ENCODE results near the gene NTRK2.

DNA sequence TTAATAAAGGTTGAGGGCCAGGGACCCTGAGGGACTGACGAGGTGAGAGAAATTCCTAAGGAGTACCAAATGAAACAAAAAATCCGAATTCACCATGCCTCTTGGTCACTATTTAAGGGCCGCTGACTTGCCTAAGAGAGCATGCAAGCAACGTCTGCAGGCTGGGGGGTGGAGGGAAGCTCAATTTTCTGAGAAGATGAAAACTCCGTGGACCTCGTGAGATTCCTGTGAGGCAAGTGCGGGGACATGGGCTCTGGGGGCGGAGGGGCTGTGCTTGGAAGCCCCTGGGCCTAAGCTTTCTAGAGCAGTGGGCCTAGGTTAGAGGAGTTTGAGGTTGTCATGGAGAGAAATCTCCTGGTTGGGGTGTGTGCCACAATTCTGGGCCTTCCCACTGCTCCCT, 27.5 kb downstream of the NTRK2 start:
- TF ChIP-seq, protein P1, sequence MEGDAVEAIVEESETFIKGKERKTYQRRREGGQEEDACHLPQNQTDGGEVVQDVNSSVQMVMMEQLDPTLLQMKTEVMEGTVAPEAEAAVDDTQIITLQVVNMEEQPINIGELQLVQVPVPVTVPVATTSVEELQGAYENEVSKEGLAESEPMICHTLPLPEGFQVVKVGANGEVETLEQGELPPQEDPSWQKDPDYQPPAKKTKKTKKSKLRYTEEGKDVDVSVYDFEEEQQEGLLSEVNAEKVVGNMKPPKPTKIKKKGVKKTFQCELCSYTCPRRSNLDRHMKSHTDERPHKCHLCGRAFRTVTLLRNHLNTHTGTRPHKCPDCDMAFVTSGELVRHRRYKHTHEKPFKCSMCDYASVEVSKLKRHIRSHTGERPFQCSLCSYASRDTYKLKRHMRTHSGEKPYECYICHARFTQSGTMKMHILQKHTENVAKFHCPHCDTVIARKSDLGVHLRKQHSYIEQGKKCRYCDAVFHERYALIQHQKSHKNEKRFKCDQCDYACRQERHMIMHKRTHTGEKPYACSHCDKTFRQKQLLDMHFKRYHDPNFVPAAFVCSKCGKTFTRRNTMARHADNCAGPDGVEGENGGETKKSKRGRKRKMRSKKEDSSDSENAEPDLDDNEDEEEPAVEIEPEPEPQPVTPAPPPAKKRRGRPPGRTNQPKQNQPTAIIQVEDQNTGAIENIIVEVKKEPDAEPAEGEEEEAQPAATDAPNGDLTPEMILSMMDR (IDR thresholded peaks at IDR 0.05 in 2 of 3, conservative IDR thresholded peaks at IDR 0.05 in 1 of 3; ENCODE audit: borderline replicate concordance in 1 of 3, insufficient read depth in 1 of 3, low read depth in 2 of 3, low read length in 2 of 3): no peak
- TF ChIP-seq, protein P2, sequence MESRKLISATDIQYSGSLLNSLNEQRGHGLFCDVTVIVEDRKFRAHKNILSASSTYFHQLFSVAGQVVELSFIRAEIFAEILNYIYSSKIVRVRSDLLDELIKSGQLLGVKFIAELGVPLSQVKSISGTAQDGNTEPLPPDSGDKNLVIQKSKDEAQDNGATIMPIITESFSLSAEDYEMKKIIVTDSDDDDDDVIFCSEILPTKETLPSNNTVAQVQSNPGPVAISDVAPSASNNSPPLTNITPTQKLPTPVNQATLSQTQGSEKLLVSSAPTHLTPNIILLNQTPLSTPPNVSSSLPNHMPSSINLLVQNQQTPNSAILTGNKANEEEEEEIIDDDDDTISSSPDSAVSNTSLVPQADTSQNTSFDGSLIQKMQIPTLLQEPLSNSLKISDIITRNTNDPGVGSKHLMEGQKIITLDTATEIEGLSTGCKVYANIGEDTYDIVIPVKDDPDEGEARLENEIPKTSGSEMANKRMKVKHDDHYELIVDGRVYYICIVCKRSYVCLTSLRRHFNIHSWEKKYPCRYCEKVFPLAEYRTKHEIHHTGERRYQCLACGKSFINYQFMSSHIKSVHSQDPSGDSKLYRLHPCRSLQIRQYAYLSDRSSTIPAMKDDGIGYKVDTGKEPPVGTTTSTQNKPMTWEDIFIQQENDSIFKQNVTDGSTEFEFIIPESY (IDR thresholded peaks at IDR 0.05; ENCODE audit: extremely low read depth, insufficient replicate concordance, low read length): no peak
- TF ChIP-seq ZFX (IDR thresholded peaks at IDR 0.05) (no peak), POLR2AphosphoS5 (IDR thresholded peaks at IDR 0.05; ENCODE audit: low read depth, low read length) (no peak), EGR1 (IDR thresholded peaks at IDR 0.05; ENCODE audit: low read depth) (no peak), SP1 (IDR thresholded peaks at IDR 0.05; ENCODE audit: low read depth) (no peak), EZH2 (IDR thresholded peaks at IDR 0.05) (no peak), POLR2A (IDR thresholded peaks at IDR 0.05; ENCODE audit: borderline replicate concordance, extremely low read depth, insufficient read depth, insufficient read length) (no peak), EZH2phosphoT487 (IDR thresholded peaks at IDR 0.05; ENCODE audit: borderline replicate concordance) (no peak), TCF7L2 (IDR thresholded peaks at IDR 0.05; ENCODE audit: borderline replicate concordance, extremely low read depth, insufficient read depth, insufficient read length) (no peak), SRF (IDR thresholded peaks at IDR 0.05; ENCODE audit: low read depth) (no peak)
- TF ChIP-seq, protein P3, sequence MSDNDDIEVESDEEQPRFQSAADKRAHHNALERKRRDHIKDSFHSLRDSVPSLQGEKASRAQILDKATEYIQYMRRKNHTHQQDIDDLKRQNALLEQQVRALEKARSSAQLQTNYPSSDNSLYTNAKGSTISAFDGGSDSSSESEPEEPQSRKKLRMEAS (IDR thresholded peaks at IDR 0.05): no peak
- TF ChIP-seq, protein P4, sequence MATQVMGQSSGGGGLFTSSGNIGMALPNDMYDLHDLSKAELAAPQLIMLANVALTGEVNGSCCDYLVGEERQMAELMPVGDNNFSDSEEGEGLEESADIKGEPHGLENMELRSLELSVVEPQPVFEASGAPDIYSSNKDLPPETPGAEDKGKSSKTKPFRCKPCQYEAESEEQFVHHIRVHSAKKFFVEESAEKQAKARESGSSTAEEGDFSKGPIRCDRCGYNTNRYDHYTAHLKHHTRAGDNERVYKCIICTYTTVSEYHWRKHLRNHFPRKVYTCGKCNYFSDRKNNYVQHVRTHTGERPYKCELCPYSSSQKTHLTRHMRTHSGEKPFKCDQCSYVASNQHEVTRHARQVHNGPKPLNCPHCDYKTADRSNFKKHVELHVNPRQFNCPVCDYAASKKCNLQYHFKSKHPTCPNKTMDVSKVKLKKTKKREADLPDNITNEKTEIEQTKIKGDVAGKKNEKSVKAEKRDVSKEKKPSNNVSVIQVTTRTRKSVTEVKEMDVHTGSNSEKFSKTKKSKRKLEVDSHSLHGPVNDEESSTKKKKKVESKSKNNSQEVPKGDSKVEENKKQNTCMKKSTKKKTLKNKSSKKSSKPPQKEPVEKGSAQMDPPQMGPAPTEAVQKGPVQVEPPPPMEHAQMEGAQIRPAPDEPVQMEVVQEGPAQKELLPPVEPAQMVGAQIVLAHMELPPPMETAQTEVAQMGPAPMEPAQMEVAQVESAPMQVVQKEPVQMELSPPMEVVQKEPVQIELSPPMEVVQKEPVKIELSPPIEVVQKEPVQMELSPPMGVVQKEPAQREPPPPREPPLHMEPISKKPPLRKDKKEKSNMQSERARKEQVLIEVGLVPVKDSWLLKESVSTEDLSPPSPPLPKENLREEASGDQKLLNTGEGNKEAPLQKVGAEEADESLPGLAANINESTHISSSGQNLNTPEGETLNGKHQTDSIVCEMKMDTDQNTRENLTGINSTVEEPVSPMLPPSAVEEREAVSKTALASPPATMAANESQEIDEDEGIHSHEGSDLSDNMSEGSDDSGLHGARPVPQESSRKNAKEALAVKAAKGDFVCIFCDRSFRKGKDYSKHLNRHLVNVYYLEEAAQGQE (IDR thresholded peaks at IDR 0.05; ENCODE audit: low read depth): no peak

Data from HCT116 (cell line).